GM12891 (cell line): ENCODE data around the gene MPHOSPH9.

Experiments
- POLR2A ChIP-seq: IDR thresholded peaks from 2 replicates; pipeline ENCODE4 v1.6.1; 2011; ENCODE audit warnings: low read depth, low read length, control low read depth
- POLR2AphosphoS5 ChIP-seq: IDR thresholded peaks from 2 replicates; pipeline ENCODE4 v1.6.1; 2011; ENCODE audit warnings: low read depth, low read length, control low read depth
- TAF1 ChIP-seq: IDR thresholded peaks from 2 replicates; pipeline ENCODE4 v1.6.1; 2011; ENCODE audit warnings: low read depth, low read length, control low read depth

DNA sequence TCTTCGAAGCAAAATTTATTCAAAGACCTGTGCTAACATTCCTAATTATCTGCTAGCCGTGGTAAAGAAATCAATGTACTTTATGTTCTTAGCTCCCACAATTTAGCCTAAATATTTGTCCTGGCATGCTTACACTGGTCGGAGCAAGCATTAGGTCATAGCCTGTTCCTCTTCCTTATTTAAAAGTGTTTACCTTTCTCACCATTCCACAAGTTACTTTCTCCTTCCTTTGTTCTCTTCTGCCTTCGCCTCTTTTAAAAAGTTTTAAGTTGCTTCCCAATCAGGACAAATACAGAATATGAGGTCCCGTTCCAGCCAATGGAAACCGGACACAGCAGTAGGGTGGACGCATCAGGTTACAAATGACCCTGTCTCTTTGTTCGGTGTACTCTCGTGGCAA is 27.1 kb upstream of the MPHOSPH9 start:
- TF ChIP-seq POLR2A (no peak), POLR2AphosphoS5 (no peak), TAF1 (no peak)
